Neural progenitor cell (in vitro differentiated cells): Measurements from ENCODE around the gene EPHA1.

Source experiments
- EZH2phosphoT487 ChIP-seq: fragments of 200-600 bp; sonication (generic); IDR thresholded peaks from 2 replicates; pipeline ENCODE4 v1.6.1; 2017; ENCODE audit warnings: antibody characterized with exemption
- TF ChIP-seq, protein P1 (sequence below): fragments of 200-600 bp; sonication (generic); IDR thresholded peaks from 2 replicates; pipeline ENCODE4 v1.5.1; 2017; ENCODE audit warnings: antibody characterized with exemption, mild to moderate bottlenecking

DNA sequence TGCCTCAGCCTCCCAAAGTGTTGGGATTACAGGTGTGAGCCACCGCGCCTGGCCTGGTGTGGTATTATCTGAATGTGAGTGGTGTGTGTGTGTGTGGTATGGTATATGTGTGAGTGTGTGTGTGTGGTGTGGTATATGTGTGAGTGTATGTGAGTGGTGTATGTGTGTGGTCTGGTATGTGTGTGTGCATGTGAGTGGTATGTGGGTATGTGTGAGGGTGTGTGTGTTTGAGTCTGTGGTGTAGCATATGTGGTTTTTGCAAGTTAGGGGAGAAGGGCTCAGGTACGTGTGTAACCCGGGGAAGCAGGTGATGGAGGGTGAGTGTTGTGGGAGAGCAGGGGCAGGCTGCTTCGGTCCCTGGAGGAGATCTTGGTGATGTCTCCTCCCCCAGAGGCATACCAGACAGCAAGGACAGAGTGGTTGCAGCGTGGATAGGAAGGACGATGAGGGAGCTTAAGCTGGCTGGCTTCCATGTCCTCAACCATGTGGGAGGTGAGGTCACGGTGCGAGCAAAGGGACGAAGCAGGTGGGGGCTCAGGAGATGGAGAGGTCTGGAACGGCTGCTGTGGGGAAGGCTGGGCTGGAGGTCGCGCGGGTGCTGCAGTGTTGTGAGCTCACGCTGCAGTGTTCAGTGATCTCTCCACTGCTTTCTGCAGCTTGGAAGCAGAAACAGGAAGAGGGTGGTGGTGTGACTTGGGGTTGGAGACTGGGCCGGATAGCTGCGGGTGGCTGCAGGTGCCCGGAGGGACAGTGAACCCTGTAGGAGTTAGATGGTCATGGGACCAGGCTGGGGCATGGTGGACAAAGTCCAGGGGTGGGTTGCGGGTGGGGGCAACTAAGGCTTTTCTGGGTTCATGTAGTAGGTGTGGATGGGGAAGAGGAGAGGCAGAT, 22.5 kb downstream of the EPHA1 start:
- TF ChIP-seq, protein P1, sequence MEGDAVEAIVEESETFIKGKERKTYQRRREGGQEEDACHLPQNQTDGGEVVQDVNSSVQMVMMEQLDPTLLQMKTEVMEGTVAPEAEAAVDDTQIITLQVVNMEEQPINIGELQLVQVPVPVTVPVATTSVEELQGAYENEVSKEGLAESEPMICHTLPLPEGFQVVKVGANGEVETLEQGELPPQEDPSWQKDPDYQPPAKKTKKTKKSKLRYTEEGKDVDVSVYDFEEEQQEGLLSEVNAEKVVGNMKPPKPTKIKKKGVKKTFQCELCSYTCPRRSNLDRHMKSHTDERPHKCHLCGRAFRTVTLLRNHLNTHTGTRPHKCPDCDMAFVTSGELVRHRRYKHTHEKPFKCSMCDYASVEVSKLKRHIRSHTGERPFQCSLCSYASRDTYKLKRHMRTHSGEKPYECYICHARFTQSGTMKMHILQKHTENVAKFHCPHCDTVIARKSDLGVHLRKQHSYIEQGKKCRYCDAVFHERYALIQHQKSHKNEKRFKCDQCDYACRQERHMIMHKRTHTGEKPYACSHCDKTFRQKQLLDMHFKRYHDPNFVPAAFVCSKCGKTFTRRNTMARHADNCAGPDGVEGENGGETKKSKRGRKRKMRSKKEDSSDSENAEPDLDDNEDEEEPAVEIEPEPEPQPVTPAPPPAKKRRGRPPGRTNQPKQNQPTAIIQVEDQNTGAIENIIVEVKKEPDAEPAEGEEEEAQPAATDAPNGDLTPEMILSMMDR, result no peak
- no peak for TF ChIP-seq EZH2phosphoT487
